Midbrain (tissue), 1 donor: ENCODE measurements around the gene ZNF415.
"Not testable (repeated sequence)": the region's sequence is repeated elsewhere in the genome, so short reads cannot be mapped to it uniquely, and the experiment has no call there.

Experiments used
- DNase-seq: peaks from one replicate; lab custom pipeline; 2025; lab: John Stamatoyannopoulos, UW

The ZNF415 gene

GRCh38 chr19:53132141-53132991 is at the start of gene ZNF415:
Gene ZNF415, minus strand, starts transcription at chr19:53132910. Its CDS starts 10,234 bp downstream, at chr19:53122676.
- DNase-seq: peak; percentile 90

GRCh38 chr19:53182202-53182601 is 49.5 kb upstream of the ZNF415 start:
- no peak for DNase-seq

GRCh38 chr19:53177986-53178385 is 45.3 kb upstream of the ZNF415 start:
- DNase-seq: no peak

- no peak for DNase-seq
Observed at GRCh38 chr19:53172889-53173288, 40.2 kb upstream of the ZNF415 start.

DNA sequence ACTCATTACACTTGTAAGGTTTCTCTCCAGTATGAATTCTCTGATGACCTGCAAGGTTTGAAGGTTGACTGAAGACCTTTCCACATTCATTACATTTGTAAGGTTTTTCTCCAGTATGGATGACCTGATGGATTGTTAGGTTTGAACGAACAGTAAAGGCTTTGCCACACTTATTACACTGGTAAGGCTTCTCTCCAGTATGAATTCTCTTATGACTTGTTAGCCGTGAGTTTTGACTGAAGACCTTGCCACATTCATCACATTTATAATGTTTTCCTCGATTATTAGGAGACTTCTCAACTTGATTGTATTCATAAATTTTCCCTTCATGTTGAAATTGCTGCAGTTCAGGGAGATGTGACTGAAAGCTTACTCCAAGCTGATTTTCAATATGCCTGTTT is 33.0 kb upstream of the ZNF415 start:
- no peak for DNase-seq

- DNase-seq: no peak
Observed at GRCh38 chr19:53161123-53161522, 28.4 kb upstream of the ZNF415 start.

DNA sequence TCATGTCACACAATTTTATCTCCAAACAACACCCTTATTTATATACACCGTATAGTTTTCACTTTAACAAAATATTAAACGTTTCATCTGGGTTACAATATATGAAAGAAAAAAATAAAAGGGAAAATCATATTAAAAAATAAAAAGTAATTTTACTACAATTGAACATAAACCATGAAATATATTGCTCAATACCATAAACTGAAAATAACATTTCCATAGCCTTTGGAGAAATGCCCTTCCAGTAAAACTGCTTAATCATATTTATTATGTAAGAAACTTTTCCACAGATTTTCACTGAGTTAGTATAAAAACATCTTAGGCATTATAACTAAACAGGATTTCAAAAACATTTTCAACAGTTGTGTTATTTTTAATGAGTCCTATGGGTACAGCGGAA is 27.6 kb upstream of the ZNF415 start:
- DNase-seq: no peak

DNA sequence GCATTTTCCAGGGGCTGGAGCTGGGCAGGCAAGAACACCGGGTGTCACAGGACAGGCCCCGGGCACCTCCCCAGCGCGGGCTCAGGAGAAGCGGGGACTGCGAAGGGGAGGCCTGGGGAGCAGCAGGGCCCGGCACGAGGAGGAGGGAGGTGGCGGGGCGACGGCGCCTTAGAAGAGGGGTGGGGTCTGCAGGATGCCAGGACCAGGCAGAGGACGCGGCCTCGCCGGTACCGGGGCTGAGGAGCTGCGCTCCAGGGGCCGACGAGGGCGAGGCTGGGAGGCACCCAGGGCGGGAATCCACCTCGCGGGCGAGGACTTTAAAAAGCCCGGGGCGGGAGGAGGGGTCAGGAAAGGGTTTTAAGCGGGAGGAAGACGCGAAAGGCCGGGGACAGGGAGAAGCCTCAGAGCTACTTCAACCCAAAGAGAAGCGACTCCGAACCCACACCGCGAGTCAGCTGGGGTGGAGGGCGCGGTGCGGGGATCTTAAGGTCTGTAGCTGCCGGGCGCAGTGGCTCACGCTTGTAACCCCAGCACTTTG is 25.5 kb upstream of the ZNF415 start:
- DNase-seq: peak; percentile 1

DNA sequence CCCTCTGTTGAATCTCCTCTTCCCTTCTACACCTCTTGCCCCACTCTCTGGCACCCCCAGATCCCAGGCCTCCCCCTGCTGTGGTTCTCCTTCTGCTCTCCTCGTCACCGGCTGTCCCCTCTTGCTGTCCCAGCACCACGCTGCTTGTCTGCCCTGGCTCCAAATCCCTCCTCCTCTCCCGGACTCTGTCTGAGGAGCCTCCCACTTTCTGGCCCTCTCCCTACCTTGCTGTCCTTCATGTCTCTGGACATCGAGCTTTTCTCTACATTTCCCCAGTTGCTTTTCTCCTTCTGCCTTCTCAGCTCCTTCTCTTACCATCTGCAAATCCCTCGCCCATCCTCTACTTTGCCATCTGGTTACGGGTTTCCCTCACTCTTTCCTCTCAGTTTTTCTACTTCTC is 24.9 kb upstream of the ZNF415 start:
- DNase-seq: no peak

DNA sequence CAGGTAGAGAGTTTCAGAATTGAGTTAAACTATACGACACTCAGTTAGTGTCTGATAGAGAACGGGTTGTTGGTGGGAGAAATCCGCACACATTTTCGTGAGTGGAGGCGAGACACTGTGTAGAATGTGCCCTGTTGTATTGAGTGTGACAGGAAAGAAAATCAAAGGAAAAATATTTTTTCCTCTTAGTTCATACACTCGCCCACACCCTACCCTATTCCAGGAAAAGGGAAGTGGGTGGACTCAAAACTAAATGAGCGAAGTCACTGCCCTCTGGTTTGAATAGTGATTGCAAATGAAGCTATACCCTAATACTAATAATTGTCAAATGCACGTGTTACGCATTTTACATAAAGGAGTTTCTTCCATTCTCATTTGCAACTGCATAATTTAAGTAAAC is 24.1 kb upstream of the ZNF415 start:
- no peak for DNase-seq

DNA sequence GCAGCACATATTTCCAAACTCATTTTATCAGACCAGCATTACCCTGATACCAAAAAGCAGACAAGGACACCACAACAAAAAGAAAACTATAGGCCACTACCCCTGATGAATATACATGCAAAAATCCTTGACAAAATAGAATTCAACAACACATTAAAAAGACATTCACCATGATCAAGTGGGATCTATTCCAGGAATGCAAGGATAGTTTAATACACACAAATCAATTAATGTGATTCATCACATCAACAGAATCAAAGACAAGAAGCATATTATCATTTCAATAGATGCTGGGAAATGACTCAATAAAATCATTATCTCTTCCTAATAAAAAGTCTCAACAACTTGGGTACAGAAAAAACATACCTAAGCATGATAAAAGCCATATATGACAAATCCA is 14.9 kb upstream of the ZNF415 start:
- no peak for DNase-seq

- no peak for DNase-seq
Observed at GRCh38 chr19:53140351-53140750, 7.6 kb upstream of the ZNF415 start.

DNA sequence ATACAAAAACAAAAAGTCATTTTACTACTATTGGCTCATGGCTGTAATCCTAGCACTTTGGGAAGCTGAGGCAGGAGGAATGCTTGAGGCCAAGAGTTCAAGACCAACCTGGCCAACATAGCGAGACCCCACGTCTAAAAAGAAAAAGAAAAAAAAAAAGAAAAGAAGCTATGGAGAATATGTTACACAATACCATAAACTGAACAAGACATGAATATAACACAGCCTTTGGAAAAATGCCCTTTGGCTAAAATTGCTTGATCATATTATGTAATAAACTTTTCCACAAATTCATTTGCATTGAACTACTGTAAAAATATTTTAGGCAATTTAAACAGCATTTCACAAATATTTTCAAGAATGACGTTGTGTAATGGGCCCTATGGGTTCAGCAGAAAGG is 3.7 kb upstream of the ZNF415 start:
- no peak for DNase-seq

DNA sequence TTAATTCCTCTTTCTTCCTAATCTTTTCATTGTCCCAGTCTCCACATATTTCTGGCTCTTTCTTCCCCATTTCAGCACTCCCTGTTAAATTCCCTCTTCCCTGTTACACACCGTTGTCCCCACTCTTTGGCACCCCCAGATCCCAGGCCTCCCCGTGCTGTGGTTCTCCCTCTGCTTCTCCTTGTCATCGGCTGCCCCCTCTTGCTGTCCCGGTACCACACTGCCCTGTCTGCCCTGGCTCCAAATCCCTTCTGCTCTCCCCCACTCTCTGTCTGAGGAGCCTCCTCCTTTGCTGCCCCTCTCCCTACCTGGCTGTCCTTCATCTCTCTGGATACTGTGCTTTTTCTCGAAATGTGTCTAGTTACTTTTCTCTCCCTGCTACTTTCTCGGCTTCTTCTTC is 983 bp downstream of the ZNF415 start:
- DNase-seq: peak; percentile 19

GRCh38 chr19:53131085-53131590 is 1.6 kb downstream of the ZNF415 start:
- no peak for DNase-seq

DNA sequence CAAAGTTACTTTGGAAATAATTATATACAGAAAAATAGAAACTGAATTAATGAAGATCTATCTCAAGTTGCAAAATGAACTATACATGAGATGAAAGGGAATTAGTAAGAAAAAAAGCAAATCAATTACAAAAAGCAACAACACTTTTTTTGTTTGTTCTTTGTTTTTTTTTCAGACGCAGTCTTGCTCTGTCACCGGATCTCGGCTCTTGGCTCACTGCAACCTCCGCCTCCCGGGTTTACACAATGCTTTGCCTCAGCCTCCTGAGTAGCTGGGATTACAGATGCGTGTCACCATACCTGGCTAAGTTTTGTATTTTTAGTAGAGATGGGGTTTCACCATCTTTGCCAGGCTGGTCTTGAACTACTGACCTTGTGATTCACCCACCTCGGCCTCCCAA is 2.2 kb downstream of the ZNF415 start:
- no peak for DNase-seq

GRCh38 chr19:53126733-53127526 is 5.8 kb downstream of the ZNF415 start:
- DNase-seq: not testable (repeated sequence)

DNA sequence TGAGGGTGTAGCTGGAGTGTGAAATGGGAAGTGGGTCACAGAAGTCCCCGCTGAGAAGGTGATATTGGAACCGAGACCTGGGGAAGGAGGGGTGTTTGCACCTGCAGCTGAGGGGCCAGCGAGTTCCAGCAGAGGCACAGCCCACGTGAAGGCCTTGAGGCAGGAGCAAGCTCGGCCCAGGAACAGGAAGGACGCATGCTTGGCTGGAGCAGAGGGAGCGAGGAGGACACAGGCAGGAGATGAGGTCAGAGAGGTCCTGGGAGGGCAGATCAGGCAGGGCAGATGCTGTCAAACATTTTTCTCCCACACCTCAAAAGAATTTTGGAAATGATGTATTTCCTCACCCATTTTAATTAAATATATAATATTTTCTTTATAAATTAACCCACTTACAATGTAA is 9.3 kb downstream of the ZNF415 start:
- no peak for DNase-seq

GRCh38 chr19:53112286-53112685 is 20.4 kb downstream of the ZNF415 start:
- DNase-seq: no peak

GRCh38 chr19:53109527-53109926 is 23.2 kb downstream of the ZNF415 start:
- DNase-seq: no peak

DNA sequence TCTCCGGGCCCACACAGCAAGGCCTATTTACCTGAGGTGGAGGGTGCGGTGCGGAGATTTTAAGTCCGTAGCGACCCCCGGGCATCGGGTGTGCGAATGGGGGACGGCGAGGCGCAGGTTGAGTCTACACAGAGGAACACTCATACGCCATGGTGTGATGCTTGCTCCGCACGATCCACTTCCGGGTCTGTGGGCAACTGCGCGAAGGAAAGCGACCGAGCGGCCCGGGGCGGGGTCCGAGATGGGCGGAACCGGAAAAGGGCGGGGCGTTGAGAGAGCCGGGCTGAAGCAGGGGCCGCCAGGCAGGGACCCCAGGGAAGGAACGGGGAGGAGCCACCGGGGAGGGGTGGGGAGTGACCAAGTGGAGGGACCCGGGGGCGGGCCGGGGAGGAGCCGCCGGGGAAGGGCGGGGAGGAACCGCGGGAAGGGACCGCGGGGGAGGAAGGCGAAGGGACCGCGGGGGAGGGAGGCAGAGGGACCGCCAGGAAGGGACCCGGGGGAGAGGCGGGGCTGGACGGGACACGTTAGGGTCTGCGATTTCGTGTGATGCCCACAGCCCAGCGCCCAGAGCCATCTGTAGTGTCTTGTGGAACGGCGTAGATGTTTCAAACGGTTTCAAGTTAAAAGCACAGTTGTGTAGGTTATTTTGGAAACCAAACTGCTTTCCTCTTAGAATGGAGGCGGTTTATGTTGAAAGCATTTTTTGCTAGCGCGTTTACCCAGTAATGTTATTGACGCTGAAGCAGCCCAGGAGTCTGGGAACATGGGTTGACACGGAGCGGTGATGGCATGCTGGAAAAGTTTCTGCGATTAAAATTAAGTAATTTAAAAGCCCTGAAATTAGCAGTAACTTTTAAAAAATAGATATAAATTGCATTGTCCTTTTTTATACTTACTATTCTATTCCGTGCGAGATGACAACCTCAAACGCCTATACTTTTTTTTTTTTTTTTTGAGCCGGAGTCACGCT is 29.2 kb downstream of the ZNF415 start, which contains the start of gene ZNF160:
TSS of gene ZNF160 (minus strand) at position 189 of the 970 bp plus-strand sequence. CDS start 17,146 bp downstream, outside the sequence.
- DNase-seq: peak; percentile 98
